ENCODE results near the gene CYP26A1. TPM values are rescaled to one million over a fixed set of nuclear protein-coding genes. Genes with fewer than 3 reads are reported as not detected.

CYP26A1 gene
- total and polyA plus RNA-seq, 2 experiments from 2014 or later, result not detected

DNA sequence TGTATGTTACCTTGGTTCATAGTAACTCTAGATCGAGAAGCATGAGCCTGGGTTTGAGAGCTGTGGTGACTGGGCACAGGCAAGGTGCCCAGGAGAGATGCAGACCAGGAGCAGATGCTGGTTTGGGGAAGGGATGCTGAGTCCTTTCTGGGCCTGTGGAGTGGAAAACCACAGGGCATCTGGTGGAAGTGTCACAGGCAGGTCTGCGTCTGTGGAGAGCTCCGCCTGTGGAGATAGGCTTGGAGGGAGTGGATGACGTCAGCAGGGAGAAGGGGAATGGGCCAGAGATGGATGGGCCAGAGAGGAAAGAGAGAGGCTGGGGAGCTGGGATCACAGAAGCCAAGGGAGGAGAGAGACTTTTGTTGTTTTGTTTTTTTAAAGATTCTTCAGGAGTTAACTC lies 14.8 kb downstream of the CYP26A1 start:
- no peak overlapping the region for H2AFZ ChIP-seq
- 37 to 47% methylated on average over 4 of the region's 4 CpGs for WGBS, 2 experiments (ENCODE audit: low coverage in 1 of 2, low lambda C conversion rate in 2 of 2, missing lambda C conversion rate in 2 of 2)
- no peaks in the 10 kb centered on the region for H3K9me3 ChIP-seq (ENCODE audit: low read depth)
- H3K27me3 ChIP-seq (replicated peaks; ENCODE audit: insufficient read depth), result no peaks in the 10 kb centered on the region; the same call in 1 of the 2 replicates
- H3K4me2 ChIP-seq (ENCODE audit: unreplicated experiment), result no peak overlapping the region
- no peak for DNase-seq
- H3F3A ChIP-seq (ENCODE audit: insufficient read depth), result no peaks in the 10 kb centered on the region
- in situ Hi-C loops (cut with MboI), result loop anchor here (5.0 to 25.0 kb wide), 2 partner anchors 204 to 424 kb away; no protein-coding TSS in a partner anchor
- no peaks in the 10 kb centered on the region for H4K20me1 ChIP-seq (ENCODE audit: insufficient read depth)
- no peak for TF ChIP-seq EZH2 (IDR thresholded peaks at IDR 0.05; ENCODE audit: insufficient read depth, poor library complexity, severe bottlenecking)
- no peak for TF ChIP-seq EZH2phosphoT487 (IDR thresholded peaks at IDR 0.05; ENCODE audit: insufficient read depth, low read depth)
- no peaks in the 10 kb centered on the region for H3K4me1 ChIP-seq (ENCODE audit: insufficient read depth)
- H3K79me2 ChIP-seq (ENCODE audit: insufficient read depth), result no peaks in the 10 kb centered on the region
- H3K27ac ChIP-seq, result no peak overlapping the region
- H3K9me2 ChIP-seq (ENCODE audit: insufficient read depth), result no peaks in the 10 kb centered on the region
- no peaks in the 10 kb centered on the region for H3K36me3 ChIP-seq (ENCODE audit: low read depth)
- no peak overlapping the region for H3K4me3 ChIP-seq
- no peak overlapping the region for H3K9ac ChIP-seq

GRCh38 chr10:93090619-93091018 lies 16.9 kb downstream of the CYP26A1 start:
- no peak overlapping the region for H3K27ac ChIP-seq
- in situ Hi-C loops (cut with MboI), result loop anchor here (25.0 kb wide), 1 partner anchor 422 kb away; no protein-coding TSS in a partner anchor
- H3K9me3 ChIP-seq (ENCODE audit: low read depth), result no peaks in the 10 kb centered on the region
- no peak for DNase-seq
- no peaks in the 10 kb centered on the region for H3K79me2 ChIP-seq (ENCODE audit: insufficient read depth)
- H3K27me3 ChIP-seq (replicated peaks; ENCODE audit: insufficient read depth), result no peaks in the 10 kb centered on the region; the same call in 1 of the 2 replicates
- H3F3A ChIP-seq (ENCODE audit: insufficient read depth), result no peaks in the 10 kb centered on the region
- H3K9me2 ChIP-seq (ENCODE audit: insufficient read depth), result no peaks in the 10 kb centered on the region
- no peak overlapping the region for H3K4me3 ChIP-seq
- no peak for TF ChIP-seq EZH2phosphoT487 (IDR thresholded peaks at IDR 0.05; ENCODE audit: insufficient read depth, low read depth)
- no peak for TF ChIP-seq EZH2 (IDR thresholded peaks at IDR 0.05; ENCODE audit: insufficient read depth, poor library complexity, severe bottlenecking)
- no peak overlapping the region for H2AFZ ChIP-seq
- no peaks in the 10 kb centered on the region for H3K4me1 ChIP-seq (ENCODE audit: insufficient read depth)
- H3K36me3 ChIP-seq (ENCODE audit: low read depth), result no peaks in the 10 kb centered on the region
- no peaks in the 10 kb centered on the region for H4K20me1 ChIP-seq (ENCODE audit: insufficient read depth)
- H3K4me2 ChIP-seq (ENCODE audit: unreplicated experiment), result no peak overlapping the region
- no peak overlapping the region for H3K9ac ChIP-seq
- WGBS, 2 experiments (ENCODE audit: low coverage in 1 of 2, low lambda C conversion rate in 2 of 2, missing lambda C conversion rate in 2 of 2), result 80 to 83% methylated on average over 2 of the region's 2 CpGs

DNA sequence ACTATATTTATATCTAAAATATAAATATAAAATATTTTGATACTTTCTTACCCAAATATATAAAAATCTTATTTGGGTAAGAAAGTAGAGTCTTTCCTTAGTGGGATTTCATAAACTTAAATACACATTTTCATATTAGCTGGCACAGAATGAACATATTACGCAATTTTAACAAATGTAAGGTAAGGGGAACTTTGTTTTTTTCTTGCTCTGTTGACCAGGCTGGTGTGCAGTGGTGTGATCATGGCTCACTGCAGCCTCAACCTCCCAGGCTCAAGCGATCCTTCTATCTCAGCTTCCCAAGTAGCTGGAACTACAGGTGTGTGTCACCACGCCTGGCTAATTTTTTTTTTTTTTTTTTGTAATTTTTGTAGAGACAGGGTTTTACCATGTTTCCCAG lies 18.3 kb downstream of the CYP26A1 start:
- H3K27me3 ChIP-seq (replicated peaks; ENCODE audit: insufficient read depth), result no peaks in the 10 kb centered on the region; the same call in 1 of the 2 replicates
- H3K9me3 ChIP-seq (ENCODE audit: low read depth), result no peaks in the 10 kb centered on the region
- H2AFZ ChIP-seq, result no peak overlapping the region
- no peak overlapping the region for H3K9ac ChIP-seq
- no peak overlapping the region for H3K27ac ChIP-seq
- H3K9me2 ChIP-seq (ENCODE audit: insufficient read depth), result no peaks in the 10 kb centered on the region
- H3F3A ChIP-seq (ENCODE audit: insufficient read depth), result no peaks in the 10 kb centered on the region
- H3K4me1 ChIP-seq (ENCODE audit: insufficient read depth), result no peaks in the 10 kb centered on the region
- no peaks in the 10 kb centered on the region for H3K79me2 ChIP-seq (ENCODE audit: insufficient read depth)
- 81 to 88% methylated on average over 3 of the region's 3 CpGs for WGBS, 2 experiments (ENCODE audit: low coverage in 1 of 2, low lambda C conversion rate in 2 of 2, missing lambda C conversion rate in 2 of 2)
- no peak overlapping the region for H3K4me2 ChIP-seq (ENCODE audit: unreplicated experiment)
- no peak for DNase-seq
- H3K36me3 ChIP-seq (ENCODE audit: low read depth), result no peaks in the 10 kb centered on the region
- H4K20me1 ChIP-seq (ENCODE audit: insufficient read depth), result no peaks in the 10 kb centered on the region
- no peak for TF ChIP-seq EZH2 (IDR thresholded peaks at IDR 0.05; ENCODE audit: insufficient read depth, poor library complexity, severe bottlenecking)
- no peak for TF ChIP-seq EZH2phosphoT487 (IDR thresholded peaks at IDR 0.05; ENCODE audit: insufficient read depth, low read depth)
- in situ Hi-C loops (cut with MboI), result loop anchor here (25.0 kb wide), 1 partner anchor 420 kb away; no protein-coding TSS in a partner anchor
- H3K4me3 ChIP-seq, result no peak overlapping the region

- in situ Hi-C loops (cut with MboI), result loop anchor here (25.0 kb wide), 1 partner anchor 417 kb away; no protein-coding TSS in a partner anchor
- H3K9me3 ChIP-seq (ENCODE audit: low read depth), result no peaks in the 10 kb centered on the region
- no peak overlapping the region for H3K4me2 ChIP-seq (ENCODE audit: unreplicated experiment)
- H3K79me2 ChIP-seq (ENCODE audit: insufficient read depth), result no peaks in the 10 kb centered on the region
- no peaks in the 10 kb centered on the region for H3K27me3 ChIP-seq (replicated peaks; ENCODE audit: insufficient read depth)
- 67 to 84% methylated on average over 1 of the region's 1 CpG for WGBS, 2 experiments (ENCODE audit: low coverage in 1 of 2, low lambda C conversion rate in 2 of 2, missing lambda C conversion rate in 2 of 2)
- no peaks in the 10 kb centered on the region for H3K36me3 ChIP-seq (ENCODE audit: low read depth)
- H3K4me1 ChIP-seq (ENCODE audit: insufficient read depth), result no peaks in the 10 kb centered on the region
- TF ChIP-seq EZH2 (IDR thresholded peaks at IDR 0.05; ENCODE audit: insufficient read depth, poor library complexity, severe bottlenecking), result no peak
- no peak for TF ChIP-seq EZH2phosphoT487 (IDR thresholded peaks at IDR 0.05; ENCODE audit: insufficient read depth, low read depth)
- no peak overlapping the region for H3K27ac ChIP-seq
- H3K4me3 ChIP-seq, result no peak overlapping the region
- DNase-seq, result no peak
- no peaks in the 10 kb centered on the region for H4K20me1 ChIP-seq (ENCODE audit: insufficient read depth)
- no peaks in the 10 kb centered on the region for H3F3A ChIP-seq (ENCODE audit: insufficient read depth)
- no peak overlapping the region for H2AFZ ChIP-seq
- H3K9me2 ChIP-seq (ENCODE audit: insufficient read depth), result no peaks in the 10 kb centered on the region
- no peak overlapping the region for H3K9ac ChIP-seq
These were observed 21.5 kb downstream of the CYP26A1 start for GRCh38 chr10:93095225-93095624.
